K562 (cell line): ENCODE results near the gene DGUOK. TPM values are rescaled to one million over a fixed set of nuclear protein-coding genes. Genes with fewer than 3 reads are reported as not detected.

ENCODE experiments used
- ADNP ChIP-seq: fragments of 200-800 bp; sonication (Bioruptor generic); IDR thresholded peaks from 2 replicates; pipeline ENCODE4 v1.6.1; 2016; ENCODE audit warnings: missing genetic modification characterization, missing compliant biosample characterization
- ATF4 ChIP-seq: fragments of 450-650 bp; formaldehyde crosslinking; IDR thresholded peaks from 2 replicates; pipeline ENCODE4 v1.4.0; 2022; ENCODE audit warnings: mild to moderate bottlenecking, moderate library complexity
- CUX1 ChIP-seq: fragments of 200-800 bp; sonication (Bioruptor generic); IDR thresholded peaks from 2 replicates; pipeline ENCODE4 v1.6.1; 2016; ENCODE audit warnings: missing genetic modification characterization, missing compliant biosample characterization
- DPF2 ChIP-seq: fragments of 450-650 bp; IDR thresholded peaks from 2 replicates; pipeline ENCODE4 v1.6.1; 2016
- EGR1 ChIP-seq: fragments of 450-650 bp; conservative IDR thresholded peaks from 2 replicates; pipeline ENCODE4 v1.6.1; 2017; ENCODE audit warnings: mild to moderate bottlenecking
- HCFC1 ChIP-seq: IDR thresholded peaks from 2 replicates; pipeline ENCODE4 v1.6.1; 2012; ENCODE audit warnings: low read depth, low read length, improper control_type of control experiment
- MAFF ChIP-seq: IDR thresholded peaks from 2 replicates; pipeline ENCODE4 v1.6.1; 2012; ENCODE audit warnings: low read length, improper control_type of control experiment
- MAZ ChIP-seq, 2 experiments: fragments of 450-650 bp in 1 of 2; sonication (generic) in 1 of 2; formaldehyde crosslinking; IDR thresholded peaks in 1 of 2; conservative IDR thresholded peaks in 1 of 2; 2 replicates each; pipeline versions ENCODE4 v1.4.0 to v1.5.0; 2020; ENCODE audit warnings: mild to moderate bottlenecking in 1 of 2, missing genetic modification reagents in 1 of 2
- MCM2 ChIP-seq: fragments of 450-650 bp; IDR thresholded peaks from 2 replicates; pipeline ENCODE4 v1.6.1; 2017; ENCODE audit warnings: low read depth, mild to moderate bottlenecking
- MED1 ChIP-seq: sonication (generic); formaldehyde crosslinking; IDR thresholded peaks from 2 replicates; pipeline ENCODE4 v1.8.1; 2023; ENCODE audit warnings: missing genetic modification reagents, borderline replicate concordance
- MITF ChIP-seq: IDR thresholded peaks from 2 replicates; pipeline ENCODE4 v1.6.1; 2014; ENCODE audit warnings: antibody characterized with exemption
- NBN ChIP-seq: fragments of 450-650 bp; IDR thresholded peaks from 2 replicates; pipeline ENCODE4 v1.6.1; 2016; ENCODE audit warnings: low read depth, mild to moderate bottlenecking
- RB1 ChIP-seq: fragments of 450-650 bp; IDR thresholded peaks from 2 replicates; pipeline ENCODE4 v1.6.1; 2017; ENCODE audit warnings: low read depth, mild to moderate bottlenecking
- RBM22 ChIP-seq: fragments of 200-400 bp; formaldehyde crosslinking; IDR thresholded peaks from 2 replicates; pipeline ENCODE4 v1.6.1; 2018; ENCODE audit warnings: low read length, low read depth; ENCODE audit not compliant: poor library complexity, severe bottlenecking
- SETDB1 ChIP-seq: IDR thresholded peaks from one replicate; pipeline ENCODE4 v1.6.1; 2012; ENCODE audit warnings: low read length, control low read depth, inconsistent platforms
- SIN3B ChIP-seq: fragments of 450-650 bp; IDR thresholded peaks from 2 replicates; pipeline ENCODE4 v1.6.1; 2017; ENCODE audit warnings: low read depth, mild to moderate bottlenecking, moderate library complexity
- SNIP1 ChIP-seq: fragments of 450-650 bp; IDR thresholded peaks from 2 replicates; pipeline ENCODE4 v1.7.1; 2017; ENCODE audit warnings: low read depth, mild to moderate bottlenecking
- SRF ChIP-seq, 2 experiments: fragments of 250-450, 450-650 bp in 1 of 2; sonication (Bioruptor Pico) in 1 of 2; sonication (generic) in 1 of 2; formaldehyde crosslinking; IDR thresholded peaks; 2 replicates each; pipeline versions ENCODE4 v1.5.0 to v1.5.1; 2020 to 2022; ENCODE audit warnings: mild to moderate bottlenecking in 1 of 2, missing genetic modification reagents in 1 of 2
- STAG1 ChIP-seq: sonication (generic); formaldehyde crosslinking; IDR thresholded peaks from 2 replicates; pipeline ENCODE4 v1.5.0; 2020; ENCODE audit warnings: missing genetic modification reagents, borderline replicate concordance
- WHSC1 ChIP-seq: IDR thresholded peaks from one replicate; pipeline ENCODE4 v1.6.1; 2012; ENCODE audit warnings: low read length, control low read depth, inconsistent platforms
- ZNF263 ChIP-seq: sonication (generic); formaldehyde crosslinking; IDR thresholded peaks from 2 replicates; pipeline ENCODE4 v1.8.0; 2022; ENCODE audit warnings: mild to moderate bottlenecking, missing genetic modification reagents, borderline replicate concordance
- ZNF3 ChIP-seq: fragments of 250-450 bp; sonication (Bioruptor Pico); IDR thresholded peaks from 2 replicates; pipeline ENCODE4 v1.5.0; 2021; ENCODE audit warnings: mild to moderate bottlenecking, moderate library complexity
- ZNF324 ChIP-seq: fragments of 250-450 bp; sonication (Bioruptor Pico); IDR thresholded peaks from 2 replicates; pipeline ENCODE4 v1.4.0; 2020; ENCODE audit warnings: mild to moderate bottlenecking
- polyA plus RNA-seq, 8 experiments: library from polyadenylated mRNA; depleted of rRNA in 4 of 8; stranded (reverse) in 5 of 8; unstranded in 3 of 8; fragments of >200 nt; fragmentation: Nextera tagmentation in 2 of 8; fragmentation: Illumina TruSeq in 1 of 8; extraction: Ambion mirVana in 2 of 8; extraction: Trizol in 1 of 8; gene quantifications; 2 replicates each; pipeline versions ENCODE4 v1.2.1 to v1.2.3, GENCODE V29; 2011 to 2014; ENCODE audit warnings: inconsistent platforms in 1 of 8, missing spikeins in 1 of 8
- total RNA-seq, 7 experiments: library from RNA; depleted of rRNA in 6 of 7; stranded (reverse); fragments of >200 nt in 6 of 7; fragmentation: Illumina TruSeq in 2 of 7; extraction: Trizol in 2 of 7; gene quantifications; 2 replicates each; pipeline versions ENCODE4 v1.2.1 to v1.2.3, GENCODE V29; 2011 to 2021; ENCODE audit warnings: low replicate concordance in 1 of 7

The DGUOK gene
- total and polyA plus RNA-seq, 9 of the 15 experiments (the other 6 are each of a cell fraction or from before 2014, with no cell fraction given) = 67.0 to 288 (median 126) TPM

- TF ChIP-seq SRF (CRISPR knock-in tag; IDR thresholded peaks at IDR 0.05) = 0 out of 4 replicates have a peak, but pooled peaks of 1 of the 2 experiments have one; percentile 27
- no peak for TF ChIP-seq CUX1 (CRISPR knock-in tag)
- TF ChIP-seq SIN3B = no peak
- no peak for TF ChIP-seq SNIP1
- peak; percentile 65; the same call in 1 of the 2 replicates for TF ChIP-seq ATF4 (CRISPR knock-in tag)
- no peak for TF ChIP-seq HCFC1
- no peak for TF ChIP-seq ZNF3
- no peak for TF ChIP-seq RBM22
- no peak for TF ChIP-seq MED1
- no peak for TF ChIP-seq STAG1
- peak in 1 of 2 experiments; percentile 52; a peak in 1 of 4 replicates for TF ChIP-seq MAZ (CRISPR knock-in tag; conservative IDR thresholded peaks at IDR 0.05 in 1 of 2, IDR thresholded peaks at IDR 0.05 in 1 of 2)
- TF ChIP-seq MITF = no peak
- 0 out of 2 replicates have a peak, but pooled peaks have one; percentile 24 for TF ChIP-seq NBN
- no peak for TF ChIP-seq WHSC1
- TF ChIP-seq DPF2 = 0 out of 2 replicates have a peak, but pooled peaks have one; percentile 27
- peak; percentile 13; the same call in 1 of the 2 replicates for TF ChIP-seq RB1
- peak; percentile 28; the same call in 1 of the 2 replicates for TF ChIP-seq MAFF
- TF ChIP-seq EGR1 = peak; percentile 58; the same call in 1 of the 2 replicates
- TF ChIP-seq ZNF324 (CRISPR knock-in tag) = no peak
- no peak for TF ChIP-seq MCM2
- no peak for TF ChIP-seq ZNF263 (CRISPR knock-in tag)
- TF ChIP-seq ADNP (tag) = no peak
- TF ChIP-seq SETDB1 = no peak
These were observed 77.0 kb downstream of the DGUOK start (continued) for GRCh38 chr2:74003494-74004211.
